Measurements from ENCODE around the gene ERBIN. TPM values are rescaled to one million over a fixed set of nuclear protein-coding genes. Genes with fewer than 3 reads are reported as not detected.

The ERBIN gene
- total RNA-seq, 1 experiment from 2014 or later, result 27.1 TPM

GRCh38 chr5:65970481-65971367, 44.3 kb downstream of the ERBIN start (continued):
- no peak for TF ChIP-seq ARID4B (CRISPR knock-in tag; IDR thresholded peaks at IDR 0.05; ENCODE audit: borderline replicate concordance)

GRCh38 chr5:65971643-65972042, 45.3 kb downstream of the ERBIN start:
- H3K27ac Mint-ChIP-seq, result no peak overlapping the region
- no peak for TF ChIP-seq USF1 (CRISPR knock-in tag; IDR thresholded peaks at IDR 0.05)
- TF ChIP-seq ARID4B (CRISPR knock-in tag; IDR thresholded peaks at IDR 0.05; ENCODE audit: borderline replicate concordance), result no peak
- no peak for TF ChIP-seq NR1H2 (CRISPR knock-in tag; IDR thresholded peaks at IDR 0.05)
- no peak for TF ChIP-seq CREB1 (CRISPR knock-in tag; IDR thresholded peaks at IDR 0.05)
- no peak for TF ChIP-seq SMAD4 (CRISPR knock-in tag; IDR thresholded peaks at IDR 0.05)
- no peak for TF ChIP-seq FOXJ3 (CRISPR knock-in tag; IDR thresholded peaks at IDR 0.05; ENCODE audit: borderline replicate concordance)
- TF ChIP-seq ZNF138 (CRISPR knock-in tag; conservative IDR thresholded peaks at IDR 0.05), result no peak
- TF ChIP-seq HMGA2 (CRISPR knock-in tag; IDR thresholded peaks at IDR 0.05), result no peak
- TF ChIP-seq NFE2L1 (CRISPR knock-in tag; IDR thresholded peaks at IDR 0.05), result no peak
- TF ChIP-seq NFATC4 (CRISPR knock-in tag; IDR thresholded peaks at IDR 0.05), result no peak
- TF ChIP-seq MLX (CRISPR knock-in tag; IDR thresholded peaks at IDR 0.05), result no peak
- TF ChIP-seq GTF2I (CRISPR knock-in tag; conservative IDR thresholded peaks at IDR 0.05), result no peak
- TF ChIP-seq ZNF532 (CRISPR knock-in tag; IDR thresholded peaks at IDR 0.05; ENCODE audit: borderline replicate concordance), result no peak
- TF ChIP-seq ELF4 (CRISPR knock-in tag; IDR thresholded peaks at IDR 0.05; ENCODE audit: low read depth), result no peak
- TF ChIP-seq ATF6 (CRISPR knock-in tag; IDR thresholded peaks at IDR 0.05), result no peak
- TF ChIP-seq PRRX2 (CRISPR knock-in tag; IDR thresholded peaks at IDR 0.05), result no peak
- no peak for TF ChIP-seq ZSCAN18 (CRISPR knock-in tag; IDR thresholded peaks at IDR 0.05)

More at GRCh38 chr5:65971643-65972042, 45.3 kb downstream of the ERBIN start:
- ATAC-seq, result no peak
- peaks cover 40% of the 10 kb centered on the region for H3K4me1 Mint-ChIP-seq
- H3K27me3 Mint-ChIP-seq (ENCODE audit: low read depth), result no peaks in the 10 kb centered on the region
- ChIA-PET CTCF (no interaction called here), POLR2A (no interaction called here)
- peaks cover 14% of the 10 kb centered on the region for H3K9me3 Mint-ChIP-seq
- no peak overlapping the region for H3K4me3 Mint-ChIP-seq
- peaks cover 26% of the 10 kb centered on the region for H3K36me3 Mint-ChIP-seq
- DNase-seq (ENCODE audit: low spot score), result no peak

All from WTC11 (cell line).